HG03521 (cell line): ENCODE measurements around the gene HIVEP1.

Source experiments
- ATAC-seq: cut with Tn5 transposase; IDR thresholded peaks from one replicate; pipeline ENCODE4 v1.9.1; 2021; ENCODE audit warnings: mild to moderate bottlenecking, moderate library complexity; ENCODE audit not compliant: unreplicated experiment

The HIVEP1 gene

DNA sequence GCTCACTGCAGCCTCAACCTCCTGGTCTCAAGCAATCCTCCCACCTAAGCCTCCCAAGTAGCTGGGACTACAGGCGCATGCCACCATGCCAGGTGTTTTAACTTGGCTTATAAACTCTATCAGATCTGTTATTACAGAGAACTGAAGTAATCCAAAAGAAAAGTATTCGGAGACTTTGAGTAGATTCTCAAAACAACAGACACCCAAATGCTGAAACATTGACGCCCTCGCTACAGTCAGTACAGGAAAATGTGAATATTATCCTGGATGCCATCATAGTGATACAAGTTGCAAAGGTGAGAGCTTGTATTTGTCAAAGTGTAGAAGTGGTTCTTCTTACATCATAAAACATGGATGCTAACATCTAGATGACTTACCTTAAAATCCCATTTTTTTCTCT lies 169.4 kb downstream of the HIVEP1 start:
- ATAC-seq = no peak

DNA sequence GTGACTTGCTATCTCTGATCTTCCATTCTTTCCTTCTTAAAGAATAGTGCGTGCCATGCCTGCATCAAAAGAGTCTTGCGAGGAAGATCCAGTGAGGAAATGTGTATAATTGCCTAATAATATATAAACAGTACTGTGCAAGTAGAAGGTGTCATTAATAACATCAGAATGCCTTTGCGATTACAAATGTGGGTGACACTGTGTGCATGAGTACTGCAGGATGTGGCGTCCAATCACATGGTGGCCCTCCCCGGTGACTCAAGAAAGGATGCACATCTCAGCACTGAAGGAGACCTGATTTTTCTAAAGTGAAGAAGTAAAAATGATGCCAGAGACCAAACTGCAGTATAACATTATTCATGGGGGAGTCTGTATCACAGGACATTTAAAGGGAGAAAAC lies 170.6 kb downstream of the HIVEP1 start:
- ATAC-seq = no peak

GRCh38 chr6:12185081-12185673 lies 173.1 kb downstream of the HIVEP1 start:
- no peak for ATAC-seq

GRCh38 chr6:12186528-12186927 lies 174.4 kb downstream of the HIVEP1 start:
- ATAC-seq = no peak

DNA sequence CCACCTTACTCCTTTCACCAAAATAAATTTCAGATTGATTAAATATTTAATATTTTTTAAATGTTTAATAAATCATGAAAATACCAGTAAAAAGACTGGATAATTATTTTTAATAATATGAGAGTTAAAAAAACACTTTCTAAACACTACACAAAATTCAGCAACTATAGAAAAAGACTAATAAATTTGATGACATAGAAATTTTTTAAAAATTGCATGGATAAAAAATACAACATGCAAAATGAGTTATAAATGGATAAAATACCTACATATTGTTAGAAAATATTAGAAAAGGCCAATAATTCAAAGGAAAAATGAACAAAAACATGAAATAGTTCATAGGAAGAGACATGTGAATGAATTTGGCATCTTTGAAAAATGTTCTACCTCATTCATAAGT lies 177.0 kb downstream of the HIVEP1 start:
- no peak for ATAC-seq

DNA sequence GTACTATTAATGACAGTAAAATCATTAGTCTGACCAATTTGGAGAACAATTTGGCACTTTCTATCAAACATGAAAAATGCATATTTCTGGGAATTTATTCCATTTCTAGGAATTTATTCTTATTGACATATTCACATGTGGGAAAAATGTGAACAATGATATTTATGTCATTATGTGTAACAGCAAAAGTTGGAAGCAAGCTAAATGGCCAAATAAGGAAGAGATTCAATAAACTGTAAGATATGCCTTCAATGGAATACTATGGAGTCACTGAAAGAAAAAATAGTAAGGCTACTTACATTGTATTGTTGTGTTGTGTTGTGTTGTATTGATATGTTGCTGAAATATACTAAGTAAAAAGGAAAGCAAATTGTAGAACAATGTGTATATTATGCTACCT lies 177.5 kb downstream of the HIVEP1 start:
- no peak for ATAC-seq

- ATAC-seq = no peak
Measured at GRCh38 chr6:12190252-12190651, 178.1 kb downstream of the HIVEP1 start.

DNA sequence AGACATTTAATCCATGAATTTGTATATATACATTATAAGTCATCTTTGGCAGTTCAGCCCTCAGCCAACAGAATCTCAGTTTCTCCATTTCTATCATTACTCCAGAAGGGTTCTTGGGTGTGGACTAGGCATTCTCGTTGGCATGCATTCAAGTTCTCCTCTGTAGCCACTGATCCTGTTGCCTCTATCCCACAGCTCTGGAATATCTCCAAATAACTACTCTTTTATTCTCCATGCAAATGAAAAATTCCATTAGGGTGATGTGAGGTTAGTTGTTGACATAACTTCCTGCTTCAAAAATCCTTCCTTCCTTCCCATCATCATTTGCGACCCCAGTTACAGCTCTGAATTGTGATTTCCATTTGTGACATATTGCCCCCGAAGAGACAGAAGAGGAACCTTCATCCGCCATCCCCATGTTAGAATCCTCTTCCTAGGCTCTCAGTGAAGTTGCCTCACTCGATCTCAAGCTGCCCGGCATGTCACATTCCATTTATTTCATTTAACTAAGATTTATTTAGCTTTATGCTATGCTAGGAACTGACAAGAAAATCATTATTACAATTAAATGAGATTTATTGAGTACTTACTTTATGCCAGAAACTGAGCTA lies 184.3 kb downstream of the HIVEP1 start:
- no peak for ATAC-seq

- ATAC-seq = no peak
Measured at GRCh38 chr6:12198851-12199250, 186.7 kb downstream of the HIVEP1 start.

- ATAC-seq = no peak
Measured at GRCh38 chr6:12200015-12200564, 188.0 kb downstream of the HIVEP1 start.

DNA sequence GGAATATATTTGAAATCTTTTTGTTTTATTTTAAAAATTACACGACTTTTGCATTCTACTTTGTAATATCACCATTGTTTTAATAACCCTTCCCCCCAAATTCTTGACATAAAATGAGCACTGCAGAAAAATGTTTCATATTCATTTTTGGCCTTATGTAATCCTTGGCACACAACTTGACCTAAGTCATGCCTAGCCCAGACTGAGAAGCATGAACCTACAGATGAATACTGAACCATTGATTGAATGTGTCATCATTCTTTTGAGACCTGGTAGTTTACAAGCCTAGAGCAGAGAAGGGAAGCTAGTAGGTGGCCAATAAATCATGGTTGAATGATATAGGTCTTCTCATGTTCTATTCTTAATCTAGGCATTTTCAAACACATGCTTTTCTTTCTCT lies 188.6 kb downstream of the HIVEP1 start:
- ATAC-seq = no peak

GRCh38 chr6:12203001-12203400 lies 190.9 kb downstream of the HIVEP1 start:
- no peak for ATAC-seq

GRCh38 chr6:12208190-12208589 lies 196.1 kb downstream of the HIVEP1 start:
- no peak for ATAC-seq

DNA sequence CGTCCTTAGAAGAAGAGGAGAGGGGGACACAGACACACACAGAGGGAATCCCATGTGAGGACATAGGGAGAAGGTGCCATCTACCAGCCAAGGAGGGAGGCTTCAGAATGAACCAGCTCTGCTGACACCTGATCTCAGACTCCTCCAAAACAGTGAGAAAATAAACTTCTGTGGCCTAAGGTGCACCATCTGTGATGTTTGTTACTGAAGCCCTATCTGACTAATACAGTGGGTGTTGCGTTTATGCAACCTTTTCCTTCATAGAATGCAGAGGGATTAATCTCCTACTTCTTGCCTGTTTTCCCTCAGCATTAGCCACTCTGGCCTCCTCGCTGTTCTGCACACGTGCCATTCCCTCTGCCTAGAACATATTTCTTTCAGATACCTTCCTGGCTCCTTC lies 196.6 kb downstream of the HIVEP1 start:
- no peak for ATAC-seq
